GM18517 (cell line): Measurements from ENCODE around the gene CST3.
"Not testable (repeated sequence)": the region's sequence is repeated elsewhere in the genome, so short reads cannot be mapped to it uniquely, and the experiment has no call there.

Source experiments
- ATAC-seq: cut with Tn5 transposase; IDR thresholded peaks from one replicate; pipeline ENCODE4 v1.9.1; 2021; ENCODE audit warnings: mild to moderate bottlenecking, moderate library complexity; ENCODE audit not compliant: unreplicated experiment

CST3 gene, protein sequence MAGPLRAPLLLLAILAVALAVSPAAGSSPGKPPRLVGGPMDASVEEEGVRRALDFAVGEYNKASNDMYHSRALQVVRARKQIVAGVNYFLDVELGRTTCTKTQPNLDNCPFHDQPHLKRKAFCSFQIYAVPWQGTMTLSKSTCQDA

DNA sequence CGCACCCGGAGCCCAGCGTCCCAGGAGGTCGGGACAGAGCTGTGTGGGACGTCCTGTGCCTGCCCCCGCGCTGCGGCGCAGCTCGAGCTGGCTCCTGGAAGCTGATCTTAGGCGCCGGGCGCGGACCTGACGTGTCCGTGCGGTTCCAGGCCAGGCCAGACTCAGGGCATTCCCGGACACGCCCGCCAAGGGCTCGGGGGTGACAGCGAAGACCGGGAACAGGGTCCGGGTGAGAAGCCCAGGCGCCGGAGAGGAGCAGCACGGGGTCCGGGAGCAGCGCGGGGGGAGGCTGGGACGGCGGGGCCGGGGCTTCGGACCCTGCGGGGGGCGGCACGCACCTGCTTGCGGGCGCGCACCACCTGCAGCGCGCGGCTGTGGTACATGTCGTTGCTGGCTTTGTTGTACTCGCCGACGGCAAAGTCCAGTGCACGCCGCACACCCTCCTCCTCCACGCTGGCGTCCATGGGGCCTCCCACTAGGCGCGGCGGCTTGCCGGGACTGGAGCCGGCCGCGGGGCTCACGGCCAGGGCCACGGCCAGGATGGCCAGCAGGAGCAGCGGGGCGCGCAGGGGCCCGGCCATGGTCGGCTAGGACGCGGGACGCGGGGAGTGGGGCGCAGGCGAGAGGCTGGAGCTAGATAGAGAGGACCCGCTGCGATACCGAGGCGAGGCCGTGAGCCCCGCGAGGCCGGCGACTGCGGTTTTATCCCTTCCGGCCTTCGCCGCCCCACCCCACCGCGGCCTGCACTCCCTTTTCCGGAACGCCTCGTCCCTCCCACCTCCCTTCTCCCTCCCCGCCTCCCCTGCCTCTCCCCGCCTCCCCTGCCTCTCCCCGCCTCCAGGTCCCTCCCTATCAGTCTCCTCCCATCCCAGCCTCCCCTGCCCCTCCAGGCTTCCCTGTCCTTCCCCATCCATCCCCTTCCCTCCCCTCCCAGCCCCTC is at the start of gene CST3:
Gene CST3, minus strand, starts transcription at position 674 of the 940 bp plus-strand sequence. Its CDS starts 93 bp downstream, at position 581.
- no peak for ATAC-seq

- no peak for ATAC-seq
Measured at GRCh38 chr20:23686046-23686750, 48.4 kb upstream of the CST3 start.

GRCh38 chr20:23685529-23685896 is 47.8 kb upstream of the CST3 start:
- not testable (repeated sequence) for ATAC-seq

DNA sequence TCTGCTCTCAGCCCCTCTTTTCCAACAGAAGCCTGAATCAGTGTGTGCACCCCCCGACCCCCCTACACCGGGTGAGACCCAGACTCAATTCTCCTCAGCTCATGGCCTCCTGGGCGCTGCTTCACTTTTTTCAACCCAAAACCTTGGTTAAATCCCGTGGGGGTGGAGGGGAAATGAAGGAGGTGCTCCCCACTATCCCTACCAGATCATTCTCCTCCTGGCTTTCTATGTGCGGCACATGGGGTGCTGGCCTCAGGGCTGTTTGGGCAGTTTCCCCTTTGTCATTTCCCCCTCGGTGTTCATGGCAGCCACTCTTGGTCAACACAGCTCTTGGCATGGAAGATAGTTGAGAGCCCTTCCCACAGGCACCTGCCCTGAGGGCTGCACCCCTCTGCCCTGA is 46.5 kb upstream of the CST3 start:
- no peak for ATAC-seq

- ATAC-seq = no peak
Measured at GRCh38 chr20:23683807-23684206, 46.1 kb upstream of the CST3 start.

DNA sequence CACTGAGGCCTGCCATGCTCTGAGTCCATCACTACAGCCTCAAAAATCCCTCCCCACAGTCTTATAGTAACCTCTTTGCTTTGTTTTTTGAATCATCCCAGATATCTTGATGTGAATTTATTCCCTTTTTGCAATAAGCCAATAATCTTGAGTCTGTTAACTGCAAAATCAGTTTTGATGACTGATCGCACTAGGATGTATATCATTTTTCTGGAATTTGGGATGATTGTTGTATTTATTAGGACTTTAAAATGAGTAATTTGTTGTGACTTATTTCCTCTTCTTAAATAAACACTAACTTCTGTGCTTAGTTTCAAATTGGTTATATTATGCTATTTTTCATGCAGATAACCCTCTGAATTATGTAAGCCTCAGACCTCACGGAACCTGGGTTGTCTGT is 45.5 kb upstream of the CST3 start:
- no peak for ATAC-seq

DNA sequence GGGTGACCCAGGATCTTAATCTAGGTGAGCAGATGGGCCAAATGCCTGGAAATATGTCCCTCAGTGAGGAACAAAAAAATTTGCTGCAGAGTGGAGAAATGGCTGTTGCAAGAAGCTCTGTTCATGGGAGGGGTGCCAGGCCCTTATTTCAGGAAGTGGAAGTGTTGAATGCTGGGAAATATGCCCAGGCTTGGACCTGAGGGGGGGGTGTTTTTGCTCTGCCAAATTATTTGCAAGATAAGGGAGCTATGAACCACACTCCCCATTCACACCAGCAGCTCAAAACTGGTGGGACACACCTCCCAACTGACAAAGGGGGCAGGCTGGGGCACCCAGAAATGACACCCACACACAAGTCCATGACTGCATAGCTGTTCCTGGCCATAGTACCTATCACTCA is 42.4 kb upstream of the CST3 start:
- ATAC-seq = no peak

DNA sequence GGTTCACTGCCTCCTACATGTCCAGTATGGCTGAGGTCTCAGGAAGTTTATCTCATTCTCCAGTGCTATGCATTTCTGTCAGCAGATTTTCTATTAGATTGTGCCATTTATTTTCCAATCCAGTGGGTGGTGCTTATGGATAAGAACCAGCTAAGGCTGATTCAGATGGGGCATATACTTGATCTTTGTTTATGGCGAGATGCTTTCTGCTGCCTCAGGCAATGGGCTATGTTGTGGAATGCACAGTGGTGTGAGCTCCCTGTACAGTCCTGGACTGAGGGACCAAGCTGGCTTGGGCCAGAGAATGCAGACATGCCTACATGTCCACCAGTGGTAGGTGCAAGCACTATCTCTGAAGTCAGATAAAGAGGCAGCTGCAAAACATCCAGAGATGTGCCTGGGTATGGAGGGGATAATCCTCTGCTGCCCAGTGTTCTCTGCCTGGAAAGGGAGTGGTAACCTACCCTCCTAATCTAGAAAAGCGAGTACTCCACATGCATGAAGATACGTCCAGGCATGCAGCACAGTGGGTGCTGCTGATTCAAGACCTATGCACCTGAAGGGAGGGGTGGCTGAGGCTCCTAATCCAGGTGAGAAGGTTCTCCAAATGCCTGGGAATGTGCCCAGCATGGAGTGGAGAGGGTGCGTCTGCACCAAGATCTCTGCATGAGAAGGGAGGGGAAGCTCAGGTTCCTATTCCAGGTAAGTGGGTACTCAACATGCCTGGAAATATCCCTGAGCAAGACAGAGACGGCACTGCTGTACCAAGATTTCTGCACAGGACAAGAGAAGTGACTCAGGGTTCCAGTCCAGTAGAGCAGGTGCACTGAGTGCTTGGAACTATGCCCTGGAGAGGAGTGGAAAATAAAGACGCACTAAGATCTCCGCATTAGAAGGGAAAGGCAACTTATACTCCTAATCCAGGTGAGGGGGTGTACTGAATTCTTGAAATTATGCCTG is 41.7 kb upstream of the CST3 start:
- no peak for ATAC-seq

GRCh38 chr20:23673209-23673608 is 35.5 kb upstream of the CST3 start:
- ATAC-seq = no peak

DNA sequence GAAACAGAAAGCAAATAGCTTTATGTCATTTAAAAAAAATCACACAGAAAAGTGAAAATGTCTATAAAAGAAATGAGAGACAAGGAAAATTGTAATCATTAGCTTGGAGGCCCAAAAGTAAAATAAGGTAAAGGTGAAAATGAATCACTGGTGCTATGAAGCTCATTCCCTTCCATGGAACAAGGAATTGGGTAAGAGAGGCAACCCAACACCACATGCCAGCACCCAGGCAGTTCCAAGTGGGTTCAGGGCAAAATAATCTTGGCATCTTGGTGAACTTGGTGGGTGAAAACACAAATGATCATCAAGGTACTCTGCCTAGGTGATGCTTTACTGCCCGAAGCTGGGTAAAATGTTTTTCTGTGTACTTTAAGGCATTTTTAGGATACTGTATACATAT is 34.4 kb upstream of the CST3 start:
- no peak for ATAC-seq

DNA sequence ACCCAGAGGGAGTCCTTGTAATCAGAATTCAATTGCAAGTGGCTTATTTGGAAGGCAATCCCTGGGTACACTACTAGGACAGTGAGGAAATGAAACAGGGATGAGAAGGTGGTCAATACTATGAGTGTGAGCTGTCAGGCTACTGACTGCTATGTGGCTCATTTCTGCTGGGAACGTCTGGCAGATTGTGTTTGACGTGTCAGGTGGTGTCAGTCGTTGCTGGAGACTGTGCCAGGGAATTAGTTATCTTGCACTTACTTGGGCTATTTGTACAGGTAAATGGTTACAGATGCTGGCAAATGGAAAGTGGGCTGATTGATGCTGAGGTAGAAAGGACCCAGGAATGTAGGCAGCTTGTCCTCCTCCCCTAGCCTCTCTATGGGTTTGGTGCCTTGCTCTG is 33.7 kb upstream of the CST3 start:
- no peak for ATAC-seq

- ATAC-seq = no peak
Measured at GRCh38 chr20:23670361-23670760, 32.6 kb upstream of the CST3 start.

DNA sequence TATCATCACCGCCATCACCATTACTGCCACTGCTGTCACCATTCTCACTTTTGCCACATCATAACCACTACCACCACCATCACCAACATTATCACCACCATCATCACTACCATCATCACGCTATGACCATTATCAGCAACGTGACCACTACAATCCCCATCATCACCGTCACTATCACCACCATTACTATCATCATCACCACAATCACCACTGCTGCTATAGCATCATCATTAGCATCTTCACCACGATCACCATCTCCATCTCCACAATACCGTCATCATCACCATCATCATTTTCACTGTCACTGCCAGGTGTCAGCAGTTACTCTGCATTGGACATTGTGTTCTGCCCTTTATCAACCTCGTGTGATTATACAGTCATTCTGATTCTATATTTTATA is 32.1 kb upstream of the CST3 start:
- no peak for ATAC-seq

- ATAC-seq = no peak
Measured at GRCh38 chr20:23669327-23669726, 31.6 kb upstream of the CST3 start.

DNA sequence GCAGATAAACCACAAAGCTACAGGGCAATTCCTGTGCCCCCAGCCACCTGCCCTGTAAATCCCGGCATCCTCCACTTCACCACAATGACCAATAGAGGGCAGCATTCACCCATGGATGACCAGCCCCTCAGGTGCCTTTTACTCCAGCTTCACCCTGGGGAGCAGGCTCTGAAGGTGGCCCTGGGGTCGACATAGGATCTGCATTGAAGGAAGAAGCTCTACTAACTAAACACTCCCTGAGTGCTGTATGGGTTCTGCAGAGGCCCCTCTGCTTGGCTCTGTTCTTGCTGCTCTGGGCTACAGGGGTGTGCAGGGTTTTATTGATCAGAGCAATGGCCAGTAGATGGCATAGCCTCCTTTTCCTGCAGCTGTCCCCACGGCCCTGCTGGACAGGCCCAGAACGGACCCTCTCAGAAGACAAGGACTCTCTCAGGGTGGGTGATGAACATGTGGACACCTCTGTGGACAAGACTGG is 30.8 kb upstream of the CST3 start:
- ATAC-seq = peak; percentile 65

DNA sequence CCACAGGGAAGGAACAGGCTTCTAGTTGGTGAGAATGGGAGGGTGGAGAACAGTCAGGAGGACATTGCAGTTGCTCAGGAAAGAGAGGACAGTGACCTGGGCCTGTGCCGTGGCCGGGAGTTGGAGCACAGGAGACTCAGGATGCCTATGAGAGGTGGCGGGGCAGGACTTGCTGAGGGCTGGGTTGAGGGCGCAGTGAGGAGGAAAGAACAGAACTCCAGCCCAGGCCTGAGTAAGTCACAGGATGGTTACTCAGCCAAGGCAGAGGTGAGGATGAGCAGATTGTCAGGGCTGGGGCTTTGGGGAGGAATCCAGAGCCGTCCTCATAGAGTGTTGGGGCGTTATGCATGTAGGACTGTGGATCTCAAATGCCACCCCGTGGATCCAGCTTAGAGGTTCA is 29.9 kb upstream of the CST3 start:
- no peak for ATAC-seq

DNA sequence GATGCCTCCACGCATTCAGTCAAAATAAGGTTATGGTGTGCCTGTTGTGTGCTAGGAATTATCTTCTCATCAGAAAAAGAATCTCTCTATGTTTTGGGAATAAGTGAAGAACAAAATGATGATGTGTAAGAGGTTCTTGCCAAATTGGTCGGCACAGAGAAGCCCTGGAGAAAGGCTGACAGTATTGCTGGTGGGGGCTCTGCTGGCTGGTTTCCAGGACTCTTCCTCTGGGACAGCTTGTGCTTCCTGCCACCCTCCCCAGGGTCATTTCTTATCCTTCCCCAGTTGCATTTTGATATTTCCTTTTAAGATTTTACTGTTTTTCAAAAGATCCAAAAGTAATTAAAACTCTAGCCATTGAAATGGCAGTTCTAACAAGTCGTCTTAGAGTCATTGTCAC is 28.9 kb upstream of the CST3 start:
- ATAC-seq = no peak

- no peak for ATAC-seq
Measured at GRCh38 chr20:23666189-23666588, 28.4 kb upstream of the CST3 start.

DNA sequence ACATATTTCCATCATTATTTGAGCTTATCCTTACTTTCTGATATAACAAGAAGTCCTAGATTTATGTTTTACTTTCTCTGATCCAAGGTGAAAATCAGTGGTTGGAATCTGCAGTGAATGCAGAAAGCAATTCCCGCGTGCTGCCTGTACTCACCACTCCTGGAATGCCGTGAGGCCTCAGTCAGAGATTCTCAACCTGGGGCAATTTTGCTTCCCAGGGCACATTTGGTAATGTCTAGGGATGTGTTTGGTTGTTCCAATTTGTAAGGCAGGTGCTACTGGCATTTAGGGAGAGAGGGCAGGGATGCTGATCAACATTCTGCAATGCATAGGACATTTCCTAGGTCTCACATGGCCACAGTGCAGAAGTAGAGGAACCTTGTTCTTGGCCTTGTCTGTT is 27.2 kb upstream of the CST3 start:
- ATAC-seq = no peak

DNA sequence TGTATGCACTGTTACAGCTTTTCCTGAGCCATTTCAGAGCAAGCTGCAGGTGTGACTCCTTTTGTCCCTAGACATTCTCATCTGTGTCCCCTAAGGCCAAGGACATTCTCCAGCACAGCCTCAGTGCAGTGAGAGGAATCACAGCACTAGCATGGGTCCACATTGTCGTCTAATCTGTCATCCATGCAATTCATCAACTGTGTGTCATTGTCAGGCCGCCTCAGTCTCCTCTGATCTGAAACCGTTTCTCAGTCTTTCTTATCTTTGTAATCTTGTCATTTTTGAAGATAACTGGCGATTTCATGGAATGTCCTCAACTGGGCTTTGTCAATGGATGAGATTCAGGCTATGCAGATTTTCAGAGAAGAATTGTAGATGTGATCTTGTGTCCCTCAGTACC is 26.3 kb upstream of the CST3 start:
- not testable (repeated sequence) for ATAC-seq

DNA sequence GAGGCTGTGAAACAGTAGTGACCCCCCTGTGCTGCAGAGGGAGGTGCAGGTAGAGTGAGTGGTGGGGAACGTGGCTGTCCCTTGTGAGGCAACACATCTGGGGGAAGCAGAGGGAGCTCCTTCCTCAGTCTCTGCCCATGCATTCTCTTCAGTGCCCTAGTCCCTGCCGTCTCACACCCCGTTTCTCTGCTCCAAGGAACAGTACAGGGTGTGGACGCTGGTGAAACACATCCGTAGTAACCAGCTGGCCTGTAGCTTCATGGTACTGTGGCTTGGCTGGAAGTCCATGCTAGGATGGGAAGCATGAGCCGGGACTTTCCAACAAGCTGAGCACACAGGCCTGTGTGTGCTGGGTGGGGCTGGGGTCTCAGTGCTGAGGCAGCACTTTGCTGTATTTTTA is 25.4 kb upstream of the CST3 start:
- ATAC-seq = no peak
